H9 (cell line): ENCODE results near the gene IL31. TPM values are rescaled to one million over a fixed set of nuclear protein-coding genes. Genes with fewer than 3 reads are reported as not detected.

Source experiments
- DNase-seq: peaks from one replicate; pipeline ENCODE4 v3.0.0-alpha.2; 2017
- H2AFZ ChIP-seq: one replicate; pipeline ENCODE4 v1.6.1; 2013; ENCODE audit warnings: mild to moderate bottlenecking, low read length, control low read depth, moderate library complexity
- H2AK5ac ChIP-seq: 2 replicates; pipeline ENCODE4 v1.6.1; 2013; ENCODE audit warnings: low read length, control low read depth, mixed read lengths; ENCODE audit not compliant: insufficient read length
- H2BK120ac ChIP-seq: one replicate; pipeline ENCODE4 v1.6.1; 2013; ENCODE audit warnings: low read depth, mild to moderate bottlenecking, low read length, control low read depth, inconsistent platforms; ENCODE audit not compliant: poor library complexity, severe bottlenecking
- H2BK12ac ChIP-seq: 2 replicates; pipeline ENCODE4 v1.6.1; 2013; ENCODE audit warnings: low read length, control low read depth, mixed read lengths, low read depth; ENCODE audit not compliant: insufficient read length
- H2BK15ac ChIP-seq: 2 replicates; pipeline ENCODE4 v1.6.1; 2013; ENCODE audit warnings: low read depth, low read length, control low read depth
- H2BK20ac ChIP-seq: one replicate; pipeline ENCODE4 v1.6.1; 2013; ENCODE audit warnings: low read depth, mild to moderate bottlenecking, low read length, control low read depth, inconsistent platforms; ENCODE audit not compliant: poor library complexity, severe bottlenecking
- H2BK5ac ChIP-seq: 2 replicates; pipeline ENCODE4 v1.6.1; 2013; ENCODE audit warnings: low read length, control low read depth, mixed read lengths; ENCODE audit not compliant: insufficient read length
- H3K14ac ChIP-seq: 2 replicates; pipeline ENCODE4 v1.6.1; 2013; ENCODE audit warnings: low read length, control low read depth; ENCODE audit not compliant: insufficient read depth
- H3K18ac ChIP-seq: 2 replicates; pipeline ENCODE4 v1.6.1; 2013; ENCODE audit warnings: low read depth, mild to moderate bottlenecking, mixed read lengths, low read length, control low read depth; ENCODE audit not compliant: insufficient read length
- H3K23ac ChIP-seq: 2 replicates; pipeline ENCODE4 v1.6.1; 2013; ENCODE audit warnings: low read length, control low read depth, mixed read lengths, low read depth; ENCODE audit not compliant: insufficient read length
- H3K23me2 ChIP-seq: 2 replicates; pipeline ENCODE4 v1.6.1; 2013; ENCODE audit warnings: low read depth, mild to moderate bottlenecking, mixed read lengths, low read length, control low read depth; ENCODE audit not compliant: insufficient read length, poor library complexity, severe bottlenecking
- H3K27ac ChIP-seq: 2 replicates; pipeline ENCODE4 v1.5.1; 2013; ENCODE audit warnings: low read length, control low read depth, mixed read lengths, low read depth; ENCODE audit not compliant: insufficient read length
- H3K27me3 ChIP-seq: 2 replicates; pipeline ENCODE4 v1.6.1; 2013; ENCODE audit warnings: low read length, control low read depth, inconsistent platforms; ENCODE audit not compliant: insufficient read depth
- H3K4ac ChIP-seq: 2 replicates; pipeline ENCODE4 v1.6.1; 2013; ENCODE audit warnings: low read depth, mild to moderate bottlenecking, control low read depth, inconsistent platforms, low read length, moderate library complexity
- H3K4me1 ChIP-seq: 2 replicates; pipeline ENCODE4 v1.6.1; 2013; ENCODE audit warnings: low read length, control low read depth, inconsistent platforms; ENCODE audit not compliant: insufficient read depth
- H3K4me2 ChIP-seq: 2 replicates; pipeline ENCODE4 v1.6.1; 2013; ENCODE audit warnings: low read length, control low read depth, mixed read lengths; ENCODE audit not compliant: insufficient read length, insufficient read depth
- H3K56ac ChIP-seq: 2 replicates; pipeline ENCODE4 v1.6.1; 2013; ENCODE audit warnings: low read depth, mild to moderate bottlenecking, mixed read lengths, low read length, control low read depth; ENCODE audit not compliant: insufficient read length
- H3K79me1 ChIP-seq: 2 replicates; pipeline ENCODE4 v1.6.1; 2013; ENCODE audit warnings: low read depth, mild to moderate bottlenecking, moderate library complexity, low read length, control low read depth, inconsistent platforms; ENCODE audit not compliant: insufficient read depth, poor library complexity, severe bottlenecking
- H3K79me2 ChIP-seq: 2 replicates; pipeline ENCODE4 v1.6.1; 2013; ENCODE audit warnings: low read length, control low read depth, inconsistent platforms; ENCODE audit not compliant: insufficient read depth
- H3K9ac ChIP-seq: 2 replicates; pipeline ENCODE4 v1.6.1; 2013; ENCODE audit warnings: low read length, control low read depth, mixed read lengths; ENCODE audit not compliant: insufficient read length; ENCODE audit errors: extremely low read depth
- H3K9me3 ChIP-seq: one replicate; pipeline ENCODE4 v1.6.1; 2013; ENCODE audit warnings: low read depth, low read length, inconsistent platforms; ENCODE audit not compliant: control insufficient read depth
- H3T11ph ChIP-seq: one replicate; pipeline ENCODE4 v1.6.1; 2013; ENCODE audit warnings: mild to moderate bottlenecking, low read length, control low read depth, inconsistent platforms
- H4K20me1 ChIP-seq: one replicate; pipeline ENCODE4 v1.6.1; 2013; ENCODE audit not compliant: control insufficient read depth, insufficient read length, insufficient read depth
- H4K5ac ChIP-seq: 2 replicates; pipeline ENCODE4 v1.6.1; 2013; ENCODE audit warnings: low read depth, mild to moderate bottlenecking, mixed read lengths, low read length, control low read depth; ENCODE audit not compliant: insufficient read length
- H4K8ac ChIP-seq: replicated peaks from 2 replicates; pipeline ENCODE4 v1.6.1; 2013; ENCODE audit warnings: low read length, control low read depth, mixed read lengths, low read depth; ENCODE audit not compliant: insufficient read length
- H4K91ac ChIP-seq: 2 replicates; pipeline ENCODE4 v1.6.1; 2013; ENCODE audit warnings: low read depth, mild to moderate bottlenecking, moderate library complexity, mixed read lengths, low read length, control low read depth; ENCODE audit not compliant: insufficient read length
- H3K27ac Mint-ChIP-seq, 3 experiments: 2 replicates in 2 of 3; 3 replicates in 1 of 3; pipeline ENCODE4 v1.8.0; 2020 to 2021; ENCODE audit warnings: mixed read lengths in 3 of 3, mild to moderate bottlenecking in 1 of 3, moderate library complexity in 1 of 3
- H3K27me3 Mint-ChIP-seq: 2 replicates; pipeline ENCODE4 v1.8.0; 2021; ENCODE audit warnings: low read depth, mild to moderate bottlenecking, moderate library complexity, mixed read lengths
- H3K36me3 Mint-ChIP-seq, 3 experiments: 2 replicates in 2 of 3; 3 replicates in 1 of 3; pipeline ENCODE4 v1.8.0; 2020 to 2021; ENCODE audit warnings: low read depth in 3 of 3, mixed read lengths in 3 of 3; ENCODE audit not compliant: insufficient read depth in 1 of 3
- H3K4me1 Mint-ChIP-seq, 2 experiments: 2 replicates each; pipeline ENCODE4 v1.8.0; 2020; ENCODE audit warnings: mixed read lengths in 2 of 2
- H3K4me3 Mint-ChIP-seq, 2 experiments: 2 replicates in 1 of 2; 3 replicates in 1 of 2; pipeline ENCODE4 v1.8.0; 2020 to 2021; ENCODE audit warnings: mild to moderate bottlenecking in 2 of 2, mixed read lengths in 2 of 2, moderate library complexity in 1 of 2
- H3K9me3 Mint-ChIP-seq, 2 experiments: 2 replicates in 1 of 2; 3 replicates in 1 of 2; pipeline ENCODE4 v1.8.0; 2020; ENCODE audit warnings: mild to moderate bottlenecking in 2 of 2, mixed read lengths in 2 of 2, moderate library complexity in 1 of 2
- CTCF ChIP-seq: fragments of 200-600 bp; sonication (generic); conservative IDR thresholded peaks from 3 replicates; pipeline ENCODE4 v1.8.0; 2021; ENCODE audit warnings: antibody characterized with exemption, mild to moderate bottlenecking
- WGBS: extraction: QIAGEN DNeasy Blood & Tissue Kit; methylation state at CpG from one replicate; pipeline ENCODE4 v1.1.7; 2013; ENCODE audit warnings: missing lambda C conversion rate, low lambda C conversion rate, mixed read lengths; ENCODE audit not compliant: insufficient read length; ENCODE audit errors: extremely low coverage; 5-methylcytosine and 5-hydroxymethylcytosine counted together
- total RNA-seq: library from RNA; stranded (reverse); gene quantifications from 2 replicates; pipeline ENCODE4 v1.2.1, GENCODE V29; 2021

The IL31 gene
- total RNA-seq, 1 experiment from 2014 or later, result not detected

- H3K27ac Mint-ChIP-seq, result no peak overlapping the region
- H2AK5ac ChIP-seq, result no peak overlapping the region
- no peak overlapping the region for H3T11ph ChIP-seq
- DNase-seq, result no peak
- H3K4me3 Mint-ChIP-seq, result no peak overlapping the region
- H4K8ac ChIP-seq, result no peak overlapping the region
- no peak overlapping the region for H3K56ac ChIP-seq
- no peak overlapping the region for H3K4ac ChIP-seq
- no peaks in the 10 kb centered on the region for H3K79me2 ChIP-seq
- no peaks in the 10 kb centered on the region for H3K27me3 ChIP-seq
- no peak overlapping the region for H3K23ac ChIP-seq
- no peaks in the 10 kb centered on the region for H3K23me2 ChIP-seq
- no peak overlapping the region for H3K14ac ChIP-seq
- no peak overlapping the region for H3K27ac ChIP-seq
- no peak overlapping the region for H4K5ac ChIP-seq
- no peak overlapping the region for H3K4me2 ChIP-seq
- no peaks in the 10 kb centered on the region for H3K9me3 Mint-ChIP-seq
- no peaks in the 10 kb centered on the region for H3K79me1 ChIP-seq
- H3K4me1 Mint-ChIP-seq, result peaks cover 5% of the 10 kb centered on the region in 2 experiments
- H2BK15ac ChIP-seq, result no peak overlapping the region
- no peak overlapping the region for H2BK12ac ChIP-seq
- no peaks in the 10 kb centered on the region for H4K20me1 ChIP-seq
- no peak overlapping the region for H2BK120ac ChIP-seq
- no peak for TF ChIP-seq CTCF
- no peaks in the 10 kb centered on the region for H3K9me3 ChIP-seq
- no peak overlapping the region for H3K18ac ChIP-seq
- peaks cover 3% of the 10 kb centered on the region for H3K27me3 Mint-ChIP-seq
- WGBS, result no CpG with 5 or more reads among the region's 7 CpGs
- H3K36me3 Mint-ChIP-seq, result no peaks in the 10 kb centered on the region
- H3K4me1 ChIP-seq, result no peaks in the 10 kb centered on the region
- no peak overlapping the region for H2BK5ac ChIP-seq
- H2AFZ ChIP-seq, result no peak overlapping the region
- H4K91ac ChIP-seq, result no peak overlapping the region
- H2BK20ac ChIP-seq, result no peak overlapping the region
- H3K9ac ChIP-seq, result no peak overlapping the region
Measured at GRCh38 chr12:122158700-122159285, 15.2 kb downstream of the IL31 start.
